ENCODE results near the gene C19orf47. TPM values are rescaled to one million over a fixed set of nuclear protein-coding genes. Genes with fewer than 3 reads are reported as not detected.

Gene C19orf47
- 16.7 TPM for total RNA-seq

- DNase-seq (ENCODE audit: low spot score): peak; percentile 99
Observed at GRCh38 chr19:40348125-40348913, at the start of gene C19orf47, which contains the start of gene PLD3. TSS of gene C19orf47 (minus strand) at chr19:40348397. CDS start at chr19:40341857, 6,540 bp downstream. TSS of gene PLD3 (plus strand) at chr19:40348695. CDS start at chr19:40366484, 17,789 bp downstream.

DNA sequence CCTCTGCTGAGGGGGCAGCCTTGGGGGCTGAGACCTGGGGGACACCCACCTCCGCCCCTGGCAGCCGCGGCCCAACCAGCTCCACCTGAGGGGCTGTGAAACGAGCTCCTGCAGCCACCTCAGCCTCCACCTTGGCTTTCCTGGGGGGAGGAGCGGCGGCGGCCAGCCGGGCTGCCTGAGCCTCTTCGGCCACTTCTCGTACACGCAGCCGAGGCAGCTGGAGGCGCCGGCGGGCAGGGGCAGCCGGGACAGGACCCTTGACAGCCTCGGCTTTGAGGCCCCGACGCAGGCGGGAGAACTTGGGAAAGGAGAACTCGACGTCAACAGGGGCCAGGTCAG is 49.3 kb upstream of the C19orf47 start:
- no peak for DNase-seq (ENCODE audit: low spot score)

DNA sequence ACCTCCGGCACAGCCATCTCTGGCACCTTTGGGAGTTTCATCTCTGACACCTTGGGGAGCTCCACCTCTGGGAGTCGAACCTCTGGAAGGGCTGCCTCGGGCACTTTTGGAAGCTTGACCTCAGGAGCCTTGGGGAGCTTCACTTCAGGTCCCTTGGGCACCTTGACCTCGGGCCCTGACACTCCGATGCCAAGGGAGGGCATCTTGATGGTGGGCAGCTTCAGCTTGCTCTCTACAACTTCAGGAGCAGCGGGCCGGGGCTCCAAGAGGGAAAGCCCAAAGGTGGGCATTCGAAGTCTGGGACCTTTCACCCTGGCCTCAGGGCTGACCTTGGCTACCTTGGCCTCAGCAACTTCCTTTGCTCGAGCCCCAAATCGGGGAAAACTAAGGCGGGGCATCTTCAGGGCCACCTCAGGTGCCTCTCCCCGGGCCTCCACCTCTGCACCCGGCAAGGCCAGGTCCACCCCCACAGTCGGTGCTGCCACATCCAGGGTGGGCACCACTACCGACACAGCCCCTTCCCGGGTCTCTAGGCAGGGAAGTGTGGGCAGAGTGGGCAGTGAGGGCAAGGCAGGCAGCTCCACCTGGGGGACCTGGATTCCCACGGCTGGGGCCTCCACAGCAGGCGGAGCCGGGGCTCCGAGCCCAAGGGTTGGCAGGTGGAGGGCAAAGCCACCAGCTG is 48.8 kb upstream of the C19orf47 start:
- DNase-seq (ENCODE audit: low spot score): no peak

GRCh38 chr19:40395956-40396355 is 47.8 kb upstream of the C19orf47 start:
- no peak for DNase-seq (ENCODE audit: low spot score)

DNA sequence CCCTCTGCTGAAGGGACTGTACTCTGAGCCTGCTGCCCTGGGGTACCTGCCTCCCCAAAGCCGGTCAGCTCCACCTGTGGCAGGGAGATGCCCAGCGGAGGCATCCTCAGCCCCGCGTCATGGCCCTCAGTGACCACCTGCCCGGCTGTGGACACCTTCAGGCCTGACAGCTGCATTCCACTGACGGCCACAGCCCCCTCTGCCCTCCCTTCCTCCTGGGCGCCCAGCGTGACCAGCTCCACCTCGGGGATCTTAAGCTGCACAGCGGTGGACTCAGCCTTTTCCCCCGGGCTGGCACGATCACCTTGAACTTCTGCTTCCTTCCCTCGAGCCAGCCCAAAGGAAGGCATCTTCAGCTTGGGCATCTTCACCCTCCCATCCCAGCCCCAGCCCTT is 46.6 kb upstream of the C19orf47 start:
- DNase-seq (ENCODE audit: low spot score): no peak

DNA sequence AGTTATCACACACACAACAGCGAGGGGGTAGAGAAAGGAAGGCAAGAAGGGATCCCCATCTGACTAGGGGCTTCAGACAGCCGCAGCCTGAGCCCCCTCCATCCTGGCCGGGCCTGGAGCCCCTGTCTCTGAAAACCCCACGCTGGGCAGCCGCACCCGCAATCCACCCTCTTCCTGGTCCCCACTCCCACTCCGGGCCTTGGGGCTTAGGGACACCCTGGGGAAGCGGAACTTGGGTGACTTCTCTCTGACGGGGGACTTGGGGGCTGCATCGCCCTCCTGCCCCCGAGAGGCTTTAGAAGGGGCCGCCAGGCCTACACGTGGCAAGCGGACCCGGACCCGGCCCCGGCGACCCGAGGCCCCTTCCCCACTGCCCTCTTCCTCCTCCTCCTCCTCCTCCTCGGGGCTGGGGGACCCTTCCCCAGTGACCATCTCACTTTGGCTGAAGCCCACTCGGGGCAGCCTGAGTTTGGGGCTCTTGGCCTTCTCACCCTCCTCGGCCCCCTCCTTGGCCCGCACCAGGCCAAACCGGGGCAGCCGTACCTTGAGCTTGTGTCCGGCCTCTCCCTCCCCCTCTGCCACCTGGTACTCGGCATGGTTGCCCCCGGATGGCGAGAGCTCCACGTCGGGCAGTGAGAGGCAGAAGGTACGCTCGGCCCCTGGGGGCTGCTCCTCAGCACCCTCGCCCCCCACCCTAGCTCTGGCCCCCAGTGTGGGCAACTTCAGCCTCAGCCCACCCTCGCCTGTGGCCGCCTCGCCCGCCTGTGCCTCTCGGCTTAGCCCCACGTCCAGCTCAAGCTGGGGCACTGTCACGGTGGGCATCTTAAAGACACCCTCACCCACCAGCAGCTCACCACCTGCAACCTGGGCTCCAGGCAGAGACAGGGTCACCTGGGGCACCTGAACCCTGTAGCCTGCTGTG is 46.0 kb upstream of the C19orf47 start:
- no peak for DNase-seq (ENCODE audit: low spot score)

- peak; percentile 80 for DNase-seq (ENCODE audit: low spot score)
Observed at GRCh38 chr19:40392894-40393517, 44.8 kb upstream of the C19orf47 start.

DNA sequence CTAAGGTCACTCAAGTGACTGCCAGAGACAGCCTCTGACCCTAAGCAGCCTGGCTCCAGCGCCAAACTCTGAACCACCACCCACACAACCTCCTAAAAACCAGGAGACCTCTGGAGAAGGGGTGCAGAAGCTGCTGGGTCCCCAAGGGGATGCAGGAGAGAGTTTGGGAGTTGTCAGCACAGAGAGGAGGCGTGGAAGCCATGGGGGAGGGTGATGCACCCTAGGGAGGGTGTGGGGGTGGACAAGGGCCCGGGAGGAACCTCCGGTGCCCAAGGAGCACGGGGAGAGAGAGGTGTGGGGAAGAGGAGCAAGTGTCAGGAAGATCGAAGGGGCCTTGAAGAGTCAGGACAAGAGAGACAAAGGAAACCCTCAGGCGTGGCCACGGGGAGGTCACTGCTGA is 43.9 kb upstream of the C19orf47 start:
- no peak for DNase-seq (ENCODE audit: low spot score)

GRCh38 chr19:40390084-40390742 is 42.0 kb upstream of the C19orf47 start, which contains the start of gene HIPK4:
TSS of gene HIPK4 (minus strand) at chr19:40390181. CDS start at chr19:40389902, 279 bp downstream.
- DNase-seq (ENCODE audit: low spot score): no peak

- DNase-seq (ENCODE audit: low spot score): no peak
Observed at GRCh38 chr19:40389404-40390083, 41.3 kb upstream of the C19orf47 start.

DNA sequence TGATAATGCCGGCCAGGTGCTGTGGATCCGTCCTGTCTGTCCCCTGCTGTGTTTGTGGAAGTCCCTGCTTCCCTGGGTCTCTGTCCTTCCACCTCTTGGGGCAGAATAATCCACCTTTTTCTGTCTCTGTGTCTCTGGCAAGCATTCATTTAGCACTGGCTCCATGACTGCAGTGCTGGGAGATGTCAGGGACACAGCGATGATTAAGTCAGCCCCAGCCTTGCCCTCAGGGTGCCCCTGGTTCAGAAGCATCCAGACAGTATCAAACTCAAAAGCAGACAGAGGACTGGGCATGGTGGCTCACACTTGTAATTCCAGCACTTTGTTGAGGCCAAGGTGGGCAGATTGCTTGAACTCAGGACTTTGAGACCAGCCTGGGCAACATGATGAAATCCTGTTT is 40.3 kb upstream of the C19orf47 start:
- DNase-seq (ENCODE audit: low spot score): no peak

GRCh38 chr19:40387155-40387554 is 39.0 kb upstream of the C19orf47 start:
- no peak for DNase-seq (ENCODE audit: low spot score)

DNA sequence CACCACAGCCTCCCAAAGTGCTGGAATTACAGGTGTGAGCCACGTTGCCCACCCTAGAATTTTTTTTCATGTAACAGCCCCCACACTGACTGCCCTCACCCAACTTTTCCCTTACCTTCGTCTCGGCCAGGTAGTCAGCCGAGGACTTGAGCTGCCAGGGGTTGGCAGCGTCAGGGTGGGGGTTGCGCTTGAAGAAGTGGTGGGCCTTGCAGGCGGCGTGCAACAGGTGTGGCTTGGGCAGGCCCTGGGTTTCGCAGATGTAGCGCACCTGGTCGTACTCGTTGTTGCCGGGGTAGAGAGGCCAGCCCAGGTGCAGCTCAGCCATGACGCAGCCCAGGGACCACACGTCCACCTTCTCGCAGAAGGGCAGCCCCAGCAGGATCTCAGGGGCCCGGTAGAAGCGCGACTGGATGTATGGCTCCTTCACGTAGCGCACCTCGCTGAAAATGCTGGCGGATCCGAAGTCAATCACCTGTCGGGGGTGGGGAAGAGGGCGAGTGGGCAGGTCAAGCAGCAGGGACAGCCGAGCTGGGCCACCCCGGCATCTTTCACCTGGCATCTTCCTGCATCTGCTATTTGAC is 35.6 kb upstream of the C19orf47 start:
- no peak for DNase-seq (ENCODE audit: low spot score)

GRCh38 chr19:40381321-40381720 is 33.1 kb upstream of the C19orf47 start:
- no peak for DNase-seq (ENCODE audit: low spot score)

- no peak for DNase-seq (ENCODE audit: low spot score)
Observed at GRCh38 chr19:40380199-40381037, 32.2 kb upstream of the C19orf47 start.

DNA sequence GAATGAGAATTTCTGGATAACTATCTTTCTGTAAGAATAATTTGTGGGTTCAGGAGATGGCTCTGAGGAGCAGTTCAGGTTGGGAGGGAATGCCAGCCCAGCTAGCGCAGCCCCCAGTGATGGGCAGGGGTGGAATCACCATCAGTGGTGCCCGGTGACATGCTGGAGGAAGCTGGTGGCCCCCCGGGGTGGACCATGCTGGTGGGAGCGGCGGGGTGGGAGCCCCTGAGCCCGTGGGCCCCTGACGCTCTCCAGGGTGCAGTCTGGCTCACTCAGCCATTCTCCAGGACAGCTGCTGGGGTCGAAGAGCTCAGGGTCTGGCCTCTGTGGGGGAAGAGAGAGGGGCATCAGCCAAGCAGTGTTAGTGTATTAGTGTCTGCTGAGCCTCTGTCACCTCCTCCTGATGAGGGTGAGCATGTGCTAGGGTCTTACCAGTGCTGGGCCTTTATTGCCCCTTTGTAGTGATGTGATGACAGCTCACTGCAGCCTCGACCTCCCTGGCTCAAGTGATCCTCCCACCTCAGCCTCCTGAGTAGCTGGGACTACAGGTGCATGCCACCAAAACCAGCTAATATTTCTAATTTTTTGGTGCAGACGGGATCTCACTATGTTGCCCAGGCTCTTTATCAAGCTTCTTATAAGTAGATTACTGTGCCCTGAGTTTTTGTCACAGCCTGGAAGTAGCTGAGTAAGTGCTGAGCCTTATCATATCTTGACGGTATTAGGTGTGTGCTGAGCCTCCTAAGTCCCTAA is 31.4 kb upstream of the C19orf47 start:
- DNase-seq (ENCODE audit: low spot score): no peak

DNA sequence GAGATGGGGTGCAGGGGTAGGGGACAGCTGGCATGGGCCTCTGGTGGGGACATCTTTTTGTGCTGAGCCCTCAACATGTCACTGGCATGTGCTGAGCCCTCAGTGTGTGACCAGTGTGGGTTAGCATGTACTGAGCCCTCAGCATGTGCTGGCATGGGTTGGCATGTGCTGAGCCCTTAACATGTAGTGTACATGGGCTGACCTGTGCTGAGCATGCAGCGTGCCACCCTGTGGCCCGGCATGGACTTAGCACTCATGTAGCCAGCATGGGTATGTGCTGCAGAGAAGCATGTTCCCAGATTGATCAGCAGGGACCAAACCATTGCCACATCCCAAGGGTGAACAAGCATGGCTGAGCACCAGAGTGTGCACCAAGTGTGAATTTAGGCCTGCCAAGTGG is 30.3 kb upstream of the C19orf47 start:
- DNase-seq (ENCODE audit: low spot score): no peak

- DNase-seq (ENCODE audit: low spot score): no peak
Observed at GRCh38 chr19:40377876-40378385, 29.7 kb upstream of the C19orf47 start.

Measured in ureter (tissue), 1 donor.